HepG2 (cell line): ENCODE results near the gene XAF1. TPM values are rescaled to one million over a fixed set of nuclear protein-coding genes. Genes with fewer than 3 reads are reported as not detected.
A peak's percentile ranks its signal among the peaks of the same experiment; 100 is the strongest.

Experiments
- HNF1A ChIP-seq, 2 experiments: sonication (generic) in 1 of 2; formaldehyde crosslinking in 1 of 2; IDR thresholded peaks; 2 replicates each; pipeline versions ENCODE4 v1.4.0 to v1.6.1; 2016 to 2020; ENCODE audit warnings: borderline replicate concordance in 1 of 2, low read depth in 1 of 2, mild to moderate bottlenecking in 1 of 2, missing genetic modification reagents in 1 of 2
- PAXIP1 ChIP-seq: sonication (generic); formaldehyde crosslinking; conservative IDR thresholded peaks from 2 replicates; pipeline ENCODE4 v1.4.0; 2020; ENCODE audit warnings: mild to moderate bottlenecking, missing genetic modification reagents, moderate library complexity
- RBM39 ChIP-seq: fragments of 200-400 bp; formaldehyde crosslinking; IDR thresholded peaks from one replicate; pipeline ENCODE4 v1.6.1; 2018; ENCODE audit warnings: antibody characterized with exemption, mild to moderate bottlenecking, low read depth, low read length; ENCODE audit not compliant: poor library complexity, severe bottlenecking
- RXRB ChIP-seq: IDR thresholded peaks from 2 replicates; pipeline ENCODE4 v1.6.1; 2016; ENCODE audit warnings: borderline replicate concordance, missing genetic modification reagents, missing compliant biosample characterization
- THYN1 ChIP-seq: sonication (generic); formaldehyde crosslinking; IDR thresholded peaks from 2 replicates; pipeline ENCODE4 v1.8.1; 2023; ENCODE audit warnings: low read depth, mild to moderate bottlenecking, moderate library complexity, missing genetic modification reagents, borderline replicate concordance
- ZBTB20 ChIP-seq: sonication (generic); formaldehyde crosslinking; IDR thresholded peaks from 2 replicates; pipeline ENCODE4 v1.8.1; 2023; ENCODE audit warnings: missing genetic modification reagents, low read depth, mild to moderate bottlenecking, borderline replicate concordance
- ZBTB37 ChIP-seq: sonication (generic); formaldehyde crosslinking; IDR thresholded peaks from 2 replicates; pipeline ENCODE4 v1.4.0; 2020; ENCODE audit warnings: mild to moderate bottlenecking, missing genetic modification reagents
- ZFP41 ChIP-seq: sonication (generic); formaldehyde crosslinking; IDR thresholded peaks from 2 replicates; pipeline ENCODE4 v1.4.0; 2020; ENCODE audit warnings: mild to moderate bottlenecking, missing genetic modification reagents, borderline replicate concordance
- ZNF543 ChIP-seq: sonication (generic); formaldehyde crosslinking; IDR thresholded peaks from 2 replicates; pipeline ENCODE4 v1.4.0; 2020; ENCODE audit warnings: mild to moderate bottlenecking, missing genetic modification reagents
- ZNF567 ChIP-seq: sonication (generic); formaldehyde crosslinking; IDR thresholded peaks from 2 replicates; pipeline ENCODE4 v1.8.1; 2023; ENCODE audit warnings: mild to moderate bottlenecking, missing genetic modification reagents, borderline replicate concordance
- ZNF883 ChIP-seq: sonication (generic); formaldehyde crosslinking; IDR thresholded peaks from 2 replicates; pipeline ENCODE4 v1.5.1; 2020; ENCODE audit warnings: mild to moderate bottlenecking, missing genetic modification reagents; ENCODE audit errors: not compliant biosample characterization
- ZUFSP ChIP-seq: sonication (generic); formaldehyde crosslinking; IDR thresholded peaks from 2 replicates; pipeline ENCODE4 v1.9.0; 2021; ENCODE audit warnings: missing genetic modification reagents, mild to moderate bottlenecking, borderline replicate concordance
- polyA plus RNA-seq, 8 experiments: library from polyadenylated mRNA; depleted of rRNA in 3 of 8; stranded (reverse) in 7 of 8; unstranded in 1 of 8; fragments of >200 nt; fragmentation: Illumina TruSeq in 4 of 8; extraction: Trizol in 4 of 8; gene quantifications; 2 replicates each; pipeline versions ENCODE4 v1.2.1 to v1.2.3, GENCODE V29; 2011 to 2016; ENCODE audit warnings: low read depth in 4 of 8, missing spikeins in 1 of 8, mixed read lengths in 1 of 8; ENCODE audit not compliant: insufficient read depth in 1 of 8
- total RNA-seq, 5 experiments: library from RNA; depleted of rRNA; stranded (reverse); fragments of >200 nt; fragmentation: Illumina TruSeq; extraction: Trizol; gene quantifications; 2 replicates each; pipeline ENCODE4 v1.2.3, GENCODE V29; 2016; ENCODE audit warnings: low read depth in 1 of 5

XAF1 gene
- total and polyA plus RNA-seq, 2 of the 13 experiments (the other 11 are each of a cell fraction or from before 2014, with no cell fraction given) = 1.2 to 2.4 TPM

GRCh38 chr17:6752068-6752909 lies 3.6 kb upstream of the XAF1 start (continued):
- TF ChIP-seq PAXIP1 (CRISPR knock-in tag) (peak; percentile 89), HNF1A (IDR thresholded peaks at IDR 0.05; ENCODE audit: low read depth) (no peak), HNF1A (CRISPR knock-in tag; IDR thresholded peaks at IDR 0.05; ENCODE audit: borderline replicate concordance) (0 out of 2 replicates have a peak, but pooled peaks have one; percentile 27), THYN1 (CRISPR knock-in tag) (no peak), ZFP41 (CRISPR knock-in tag) (no peak), ZBTB37 (CRISPR knock-in tag) (no peak), ZNF543 (CRISPR knock-in tag) (peak; percentile 24; the same call in 1 of the 2 replicates), RBM39 (no peak), ZNF883 (CRISPR knock-in tag) (no peak), ZNF567 (CRISPR knock-in tag) (no peak), RXRB (peak; percentile 63), ZUFSP (CRISPR knock-in tag) (no peak), ZBTB20 (CRISPR knock-in tag) (0 out of 2 replicates have a peak, but pooled peaks have one; percentile 43)
